H9 (cell line): ENCODE data around the gene SMIM21. TPM values are rescaled to one million over a fixed set of nuclear protein-coding genes. Genes with fewer than 3 reads are reported as not detected.

Source experiments
- DNase-seq: peaks from one replicate; pipeline ENCODE4 v3.0.0-alpha.2; 2017
- H2AFZ ChIP-seq: one replicate; pipeline ENCODE4 v1.6.1; 2013; ENCODE audit warnings: mild to moderate bottlenecking, low read length, control low read depth, moderate library complexity
- H2AK5ac ChIP-seq: 2 replicates; pipeline ENCODE4 v1.6.1; 2013; ENCODE audit warnings: low read length, control low read depth, mixed read lengths; ENCODE audit not compliant: insufficient read length
- H2BK120ac ChIP-seq: one replicate; pipeline ENCODE4 v1.6.1; 2013; ENCODE audit warnings: low read depth, mild to moderate bottlenecking, low read length, control low read depth, inconsistent platforms; ENCODE audit not compliant: poor library complexity, severe bottlenecking
- H2BK12ac ChIP-seq: 2 replicates; pipeline ENCODE4 v1.6.1; 2013; ENCODE audit warnings: low read length, control low read depth, mixed read lengths, low read depth; ENCODE audit not compliant: insufficient read length
- H2BK15ac ChIP-seq: 2 replicates; pipeline ENCODE4 v1.6.1; 2013; ENCODE audit warnings: low read depth, low read length, control low read depth
- H2BK20ac ChIP-seq: one replicate; pipeline ENCODE4 v1.6.1; 2013; ENCODE audit warnings: low read depth, mild to moderate bottlenecking, low read length, control low read depth, inconsistent platforms; ENCODE audit not compliant: poor library complexity, severe bottlenecking
- H2BK5ac ChIP-seq: 2 replicates; pipeline ENCODE4 v1.6.1; 2013; ENCODE audit warnings: low read length, control low read depth, mixed read lengths; ENCODE audit not compliant: insufficient read length
- H3K14ac ChIP-seq: 2 replicates; pipeline ENCODE4 v1.6.1; 2013; ENCODE audit warnings: low read length, control low read depth; ENCODE audit not compliant: insufficient read depth
- H3K18ac ChIP-seq: 2 replicates; pipeline ENCODE4 v1.6.1; 2013; ENCODE audit warnings: low read depth, mild to moderate bottlenecking, mixed read lengths, low read length, control low read depth; ENCODE audit not compliant: insufficient read length
- H3K23ac ChIP-seq: 2 replicates; pipeline ENCODE4 v1.6.1; 2013; ENCODE audit warnings: low read length, control low read depth, mixed read lengths, low read depth; ENCODE audit not compliant: insufficient read length
- H3K23me2 ChIP-seq: 2 replicates; pipeline ENCODE4 v1.6.1; 2013; ENCODE audit warnings: low read depth, mild to moderate bottlenecking, mixed read lengths, low read length, control low read depth; ENCODE audit not compliant: insufficient read length, poor library complexity, severe bottlenecking
- H3K27ac ChIP-seq: 2 replicates; pipeline ENCODE4 v1.5.1; 2013; ENCODE audit warnings: low read length, control low read depth, mixed read lengths, low read depth; ENCODE audit not compliant: insufficient read length
- H3K27me3 ChIP-seq: 2 replicates; pipeline ENCODE4 v1.6.1; 2013; ENCODE audit warnings: low read length, control low read depth, inconsistent platforms; ENCODE audit not compliant: insufficient read depth
- H3K4ac ChIP-seq: 2 replicates; pipeline ENCODE4 v1.6.1; 2013; ENCODE audit warnings: low read depth, mild to moderate bottlenecking, control low read depth, inconsistent platforms, low read length, moderate library complexity
- H3K4me1 ChIP-seq: 2 replicates; pipeline ENCODE4 v1.6.1; 2013; ENCODE audit warnings: low read length, control low read depth, inconsistent platforms; ENCODE audit not compliant: insufficient read depth
- H3K4me2 ChIP-seq: 2 replicates; pipeline ENCODE4 v1.6.1; 2013; ENCODE audit warnings: low read length, control low read depth, mixed read lengths; ENCODE audit not compliant: insufficient read length, insufficient read depth
- H3K56ac ChIP-seq: 2 replicates; pipeline ENCODE4 v1.6.1; 2013; ENCODE audit warnings: low read depth, mild to moderate bottlenecking, mixed read lengths, low read length, control low read depth; ENCODE audit not compliant: insufficient read length
- H3K79me1 ChIP-seq: 2 replicates; pipeline ENCODE4 v1.6.1; 2013; ENCODE audit warnings: low read depth, mild to moderate bottlenecking, moderate library complexity, low read length, control low read depth, inconsistent platforms; ENCODE audit not compliant: insufficient read depth, poor library complexity, severe bottlenecking
- H3K79me2 ChIP-seq: 2 replicates; pipeline ENCODE4 v1.6.1; 2013; ENCODE audit warnings: low read length, control low read depth, inconsistent platforms; ENCODE audit not compliant: insufficient read depth
- H3K9ac ChIP-seq: 2 replicates; pipeline ENCODE4 v1.6.1; 2013; ENCODE audit warnings: low read length, control low read depth, mixed read lengths; ENCODE audit not compliant: insufficient read length; ENCODE audit errors: extremely low read depth
- H3K9me3 ChIP-seq: one replicate; pipeline ENCODE4 v1.6.1; 2013; ENCODE audit warnings: low read depth, low read length, inconsistent platforms; ENCODE audit not compliant: control insufficient read depth
- H3T11ph ChIP-seq: one replicate; pipeline ENCODE4 v1.6.1; 2013; ENCODE audit warnings: mild to moderate bottlenecking, low read length, control low read depth, inconsistent platforms
- H4K20me1 ChIP-seq: one replicate; pipeline ENCODE4 v1.6.1; 2013; ENCODE audit not compliant: control insufficient read depth, insufficient read length, insufficient read depth
- H4K5ac ChIP-seq: 2 replicates; pipeline ENCODE4 v1.6.1; 2013; ENCODE audit warnings: low read depth, mild to moderate bottlenecking, mixed read lengths, low read length, control low read depth; ENCODE audit not compliant: insufficient read length
- H4K8ac ChIP-seq: replicated peaks from 2 replicates; pipeline ENCODE4 v1.6.1; 2013; ENCODE audit warnings: low read length, control low read depth, mixed read lengths, low read depth; ENCODE audit not compliant: insufficient read length
- H4K91ac ChIP-seq: 2 replicates; pipeline ENCODE4 v1.6.1; 2013; ENCODE audit warnings: low read depth, mild to moderate bottlenecking, moderate library complexity, mixed read lengths, low read length, control low read depth; ENCODE audit not compliant: insufficient read length
- H3K27ac Mint-ChIP-seq, 3 experiments: 2 replicates in 2 of 3; 3 replicates in 1 of 3; pipeline ENCODE4 v1.8.0; 2020 to 2021; ENCODE audit warnings: mixed read lengths in 3 of 3, mild to moderate bottlenecking in 1 of 3, moderate library complexity in 1 of 3
- H3K27me3 Mint-ChIP-seq: 2 replicates; pipeline ENCODE4 v1.8.0; 2021; ENCODE audit warnings: low read depth, mild to moderate bottlenecking, moderate library complexity, mixed read lengths
- H3K36me3 Mint-ChIP-seq, 3 experiments: 2 replicates in 2 of 3; 3 replicates in 1 of 3; pipeline ENCODE4 v1.8.0; 2020 to 2021; ENCODE audit warnings: low read depth in 3 of 3, mixed read lengths in 3 of 3; ENCODE audit not compliant: insufficient read depth in 1 of 3
- H3K4me1 Mint-ChIP-seq, 2 experiments: 2 replicates each; pipeline ENCODE4 v1.8.0; 2020; ENCODE audit warnings: mixed read lengths in 2 of 2
- H3K4me3 Mint-ChIP-seq, 2 experiments: 2 replicates in 1 of 2; 3 replicates in 1 of 2; pipeline ENCODE4 v1.8.0; 2020 to 2021; ENCODE audit warnings: mild to moderate bottlenecking in 2 of 2, mixed read lengths in 2 of 2, moderate library complexity in 1 of 2
- H3K9me3 Mint-ChIP-seq, 2 experiments: 2 replicates in 1 of 2; 3 replicates in 1 of 2; pipeline ENCODE4 v1.8.0; 2020; ENCODE audit warnings: mild to moderate bottlenecking in 2 of 2, mixed read lengths in 2 of 2, moderate library complexity in 1 of 2
- WGBS: extraction: QIAGEN DNeasy Blood & Tissue Kit; methylation state at CpG from one replicate; pipeline ENCODE4 v1.1.7; 2013; ENCODE audit warnings: missing lambda C conversion rate, low lambda C conversion rate, mixed read lengths; ENCODE audit not compliant: insufficient read length; ENCODE audit errors: extremely low coverage; 5-methylcytosine and 5-hydroxymethylcytosine counted together
- total RNA-seq: library from RNA; stranded (reverse); gene quantifications from 2 replicates; pipeline ENCODE4 v1.2.1, GENCODE V29; 2021
- TF ChIP-seq, protein P1 (sequence below): fragments of 200-600 bp; sonication (generic); conservative IDR thresholded peaks from 3 replicates; pipeline ENCODE4 v1.8.0; 2021; ENCODE audit warnings: antibody characterized with exemption, mild to moderate bottlenecking

Gene SMIM21
- total RNA-seq, 1 experiment from 2014 or later: not detected

DNA sequence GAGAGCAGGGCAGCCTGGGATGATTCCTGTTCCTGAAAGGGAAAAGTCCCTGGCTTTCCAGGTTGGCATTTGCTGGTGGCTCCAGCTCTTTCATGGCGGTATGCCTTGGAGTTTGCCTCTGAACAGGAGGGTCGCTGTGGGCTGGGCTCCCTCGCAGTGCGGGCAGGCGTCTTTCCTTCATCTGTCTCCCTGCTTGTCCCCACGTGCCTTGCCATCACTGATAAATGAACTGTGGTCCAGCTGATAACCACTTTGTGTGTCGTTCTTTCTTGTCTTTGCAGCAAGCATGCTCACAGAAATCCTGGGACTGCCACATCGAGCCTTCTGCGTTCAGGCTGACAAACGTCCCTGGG is 35.3 kb downstream of the SMIM21 start:
- Mint-ChIP-seq H3K9me3 (no peaks in the 10 kb centered on the region), H3K36me3 (no peaks in the 10 kb centered on the region; a peak in 1 of 7 replicates), H3K4me3 (no peak overlapping the region), H3K27ac (no peak overlapping the region), H3K4me1 (peaks cover 0 to 3% of the 10 kb centered on the region in 2 experiments; a peak in 2 of 4 replicates), H3K27me3 (no peaks in the 10 kb centered on the region; the same call in none of the 2 replicates)
- Histone ChIP-seq H3K4ac (no peak overlapping the region), H3K27me3 (no peaks in the 10 kb centered on the region), H3K56ac (no peak overlapping the region), H3K9me3 (no peaks in the 10 kb centered on the region), H2BK120ac (no peak overlapping the region), H3K4me2 (no peak overlapping the region), H3K27ac (no peak overlapping the region), H2BK12ac (no peak overlapping the region), H2BK5ac (no peak overlapping the region), H4K20me1 (no peaks in the 10 kb centered on the region), H3K4me1 (no peaks in the 10 kb centered on the region), H3K14ac (no peak overlapping the region), H3K79me2 (no peaks in the 10 kb centered on the region), H2AK5ac (no peak overlapping the region), H4K5ac (no peak overlapping the region), H3K18ac (no peak overlapping the region), H2AFZ (no peak overlapping the region), H2BK20ac (no peak overlapping the region), H3K23me2 (no peaks in the 10 kb centered on the region), H3K23ac (no peak overlapping the region), H2BK15ac (no peak overlapping the region), H4K8ac (no peak overlapping the region), H3K9ac (no peak overlapping the region), H3K79me1 (no peaks in the 10 kb centered on the region), H3T11ph (no peak overlapping the region), H4K91ac (no peak overlapping the region)
- TF ChIP-seq, protein P1, sequence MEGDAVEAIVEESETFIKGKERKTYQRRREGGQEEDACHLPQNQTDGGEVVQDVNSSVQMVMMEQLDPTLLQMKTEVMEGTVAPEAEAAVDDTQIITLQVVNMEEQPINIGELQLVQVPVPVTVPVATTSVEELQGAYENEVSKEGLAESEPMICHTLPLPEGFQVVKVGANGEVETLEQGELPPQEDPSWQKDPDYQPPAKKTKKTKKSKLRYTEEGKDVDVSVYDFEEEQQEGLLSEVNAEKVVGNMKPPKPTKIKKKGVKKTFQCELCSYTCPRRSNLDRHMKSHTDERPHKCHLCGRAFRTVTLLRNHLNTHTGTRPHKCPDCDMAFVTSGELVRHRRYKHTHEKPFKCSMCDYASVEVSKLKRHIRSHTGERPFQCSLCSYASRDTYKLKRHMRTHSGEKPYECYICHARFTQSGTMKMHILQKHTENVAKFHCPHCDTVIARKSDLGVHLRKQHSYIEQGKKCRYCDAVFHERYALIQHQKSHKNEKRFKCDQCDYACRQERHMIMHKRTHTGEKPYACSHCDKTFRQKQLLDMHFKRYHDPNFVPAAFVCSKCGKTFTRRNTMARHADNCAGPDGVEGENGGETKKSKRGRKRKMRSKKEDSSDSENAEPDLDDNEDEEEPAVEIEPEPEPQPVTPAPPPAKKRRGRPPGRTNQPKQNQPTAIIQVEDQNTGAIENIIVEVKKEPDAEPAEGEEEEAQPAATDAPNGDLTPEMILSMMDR: no peak
- no CpG with 5 or more reads among the region's 10 CpGs for WGBS
- no peak for DNase-seq
